ENCODE data around the gene ATXN10. TPM values are rescaled to one million over a fixed set of nuclear protein-coding genes. Genes with fewer than 3 reads are reported as not detected.
A peak's percentile ranks its signal among the peaks of the same experiment; 100 is the strongest.

ATXN10 gene
- total RNA-seq, 1 donor from 2014 or later = 106 TPM

DNA sequence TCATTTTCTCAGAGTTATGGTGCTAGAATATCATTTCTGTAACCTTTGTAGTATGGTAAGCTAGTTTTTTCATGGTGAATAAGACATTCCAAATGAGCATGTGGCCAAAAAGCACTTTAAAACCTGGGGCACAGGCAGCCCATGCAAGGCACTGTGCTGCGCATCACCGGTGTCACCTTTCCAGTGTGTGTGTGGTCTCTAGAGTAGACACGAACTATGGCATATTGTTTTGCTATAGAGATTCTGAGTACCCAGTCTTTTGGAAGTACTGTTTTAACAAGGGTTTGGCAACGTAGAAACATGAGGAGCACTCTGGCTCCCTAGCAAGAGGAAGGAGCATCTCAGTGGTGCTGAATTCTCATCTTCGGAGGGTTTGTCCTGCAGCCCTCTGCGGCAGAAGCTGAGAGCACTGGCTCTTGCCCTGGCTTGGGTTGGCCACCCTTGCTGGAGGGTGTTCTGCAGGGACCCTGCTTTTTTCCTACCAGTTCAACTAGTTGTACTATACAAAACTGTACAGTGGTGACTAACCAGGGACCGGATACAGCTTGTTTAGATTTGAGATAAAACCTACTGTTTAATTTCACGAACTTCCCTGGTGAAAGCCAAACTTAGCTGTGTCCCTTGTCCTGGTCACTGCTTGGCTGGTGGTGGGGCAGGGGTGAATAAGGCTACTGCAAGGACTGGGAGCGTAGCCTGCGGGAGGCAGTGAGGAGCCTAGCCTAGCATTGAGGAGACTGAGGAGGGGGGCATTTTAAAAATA, 135.7 kb downstream of the ATXN10 start:
- peaks cover 39% of the 10 kb centered on the region for H3K36me3 ChIP-seq
- H3K27me3 ChIP-seq (ENCODE audit: low read depth) = no peaks in the 10 kb centered on the region
- intact Hi-C loops (cut with DNase I) = no loop called here
- no peak for TF ChIP-seq CTCF (IDR thresholded peaks at IDR 0.05)
- no peak overlapping the region for H3K4me3 ChIP-seq
- H3K4me1 ChIP-seq = no peaks in the 10 kb centered on the region
- ATAC-seq (no peak), DNase-seq (no peak)
- no peak overlapping the region for H3K27ac ChIP-seq
- no peaks in the 10 kb centered on the region for H3K9me3 ChIP-seq

GRCh38 chr22:45812910-45813309, 141.3 kb downstream of the ATXN10 start:
- Histone ChIP-seq H3K36me3 (peaks cover 52% of the 10 kb centered on the region), H3K4me1 (no peaks in the 10 kb centered on the region), H3K4me3 (no peak overlapping the region), H3K27me3 (ENCODE audit: low read depth) (no peaks in the 10 kb centered on the region), H3K27ac (no peak overlapping the region), H3K9me3 (no peaks in the 10 kb centered on the region)
- no peak for TF ChIP-seq CTCF (IDR thresholded peaks at IDR 0.05)
- ATAC-seq = no peak
- intact Hi-C loops (cut with DNase I) = no loop called here
- DNase-seq = no peak

GRCh38 chr22:45814198-45814597, 142.6 kb downstream of the ATXN10 start:
- Histone ChIP-seq H3K36me3 (peaks cover 44% of the 10 kb centered on the region), H3K9me3 (no peaks in the 10 kb centered on the region), H3K4me3 (no peak overlapping the region), H3K27me3 (ENCODE audit: low read depth) (no peaks in the 10 kb centered on the region), H3K4me1 (no peaks in the 10 kb centered on the region), H3K27ac (no peak overlapping the region)
- ATAC-seq = no peak
- DNase-seq = no peak
- intact Hi-C loops (cut with DNase I) = no loop called here
- TF ChIP-seq CTCF (IDR thresholded peaks at IDR 0.05) = no peak

DNA sequence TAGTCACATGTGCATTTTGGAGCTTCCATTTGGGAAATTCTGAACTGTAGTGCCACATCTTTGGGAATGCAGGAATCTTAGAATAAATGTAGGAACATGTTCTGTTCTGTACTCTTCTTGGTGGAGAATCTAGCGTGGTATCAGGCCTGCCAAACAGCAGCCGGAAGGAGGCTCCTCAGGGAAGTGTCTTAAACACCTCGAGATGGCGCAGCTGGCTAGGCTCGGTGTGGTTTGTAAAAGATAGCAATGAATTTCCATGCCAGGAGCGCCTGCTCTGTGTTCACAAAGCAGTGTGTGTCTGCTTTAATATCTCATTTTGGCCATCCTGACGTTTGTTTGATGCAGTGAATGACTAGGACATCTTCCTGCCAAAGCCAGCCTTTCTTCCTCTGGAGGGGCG, 145.1 kb downstream of the ATXN10 start:
- no peaks in the 10 kb centered on the region for H3K27me3 ChIP-seq (ENCODE audit: low read depth)
- H3K36me3 ChIP-seq = peaks cover 37% of the 10 kb centered on the region
- H3K9me3 ChIP-seq = no peaks in the 10 kb centered on the region
- H3K27ac ChIP-seq = no peak overlapping the region
- TF ChIP-seq CTCF (IDR thresholded peaks at IDR 0.05) = no peak
- DNase-seq (no peak), ATAC-seq (no peak)
- H3K4me1 ChIP-seq = no peaks in the 10 kb centered on the region
- no peak overlapping the region for H3K4me3 ChIP-seq
- intact Hi-C loops (cut with DNase I) = no loop called here

DNA sequence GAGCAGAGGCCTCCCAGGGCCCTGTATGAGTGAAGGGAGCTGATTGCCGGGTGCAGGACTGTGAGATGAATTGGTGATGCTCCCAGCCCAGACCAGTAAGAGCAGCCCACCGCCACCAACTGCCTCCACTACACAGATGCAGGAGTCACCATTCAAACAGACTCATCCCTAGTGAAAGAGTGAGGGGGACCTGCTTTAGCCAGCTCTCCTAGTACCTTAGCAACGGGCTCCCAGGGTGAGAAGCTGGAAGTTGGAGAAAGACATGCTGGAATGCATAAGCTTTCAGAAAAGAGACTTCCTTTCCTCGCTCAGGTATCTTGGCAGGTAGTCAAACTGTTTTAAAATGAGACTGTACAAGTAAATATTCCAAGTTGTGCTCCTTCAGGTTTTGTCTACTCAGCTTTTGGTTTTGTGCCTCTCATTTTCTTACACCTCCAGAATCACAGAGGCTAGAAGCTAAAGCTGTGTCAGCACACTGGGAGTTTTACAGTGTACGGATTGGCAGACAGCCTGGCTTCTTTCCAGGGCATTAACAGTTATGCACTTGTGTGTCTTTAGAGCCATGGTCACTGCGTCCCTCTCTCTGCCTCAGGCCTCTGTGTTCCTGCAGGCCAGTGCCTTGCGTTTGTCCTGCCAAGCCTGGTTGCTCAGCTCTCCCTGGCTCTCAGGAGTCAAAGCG, 146.2 kb downstream of the ATXN10 start:
- no peak for TF ChIP-seq CTCF (IDR thresholded peaks at IDR 0.05)
- no peak overlapping the region for H3K27ac ChIP-seq
- ATAC-seq = peak; percentile 82 to 84

More for the DNA sequence above, 146.2 kb downstream of the ATXN10 start:
- Histone ChIP-seq H3K36me3 (peaks cover 30% of the 10 kb centered on the region), H3K4me1 (no peaks in the 10 kb centered on the region), H3K27me3 (ENCODE audit: low read depth) (no peaks in the 10 kb centered on the region), H3K4me3 (no peak overlapping the region), H3K9me3 (no peaks in the 10 kb centered on the region)
- intact Hi-C loops (cut with DNase I) = no loop called here
- no peak for DNase-seq

Data from lower lobe of right lung (tissue), 2 donors.